Effector memory CD4-positive, alpha-beta T cell (primary cell): ENCODE measurements around the gene RGS9BP.
A peak's percentile ranks its signal among the peaks of the same experiment; 100 is the strongest.

Experiments used
- DNase-seq, 3 donors: peaks; one replicate each; pipeline ENCODE4 v3.0.0-alpha.2; 2020
- H3K27ac ChIP-seq: 2 replicates; pipeline ENCODE4 v1.7.0; 2013; ENCODE audit warnings: mild to moderate bottlenecking, low read length, moderate library complexity; ENCODE audit not compliant: insufficient read depth, poor library complexity, severe bottlenecking
- H3K27me3 ChIP-seq: replicated peaks from 2 replicates; pipeline ENCODE4 v1.7.0; 2013; ENCODE audit warnings: mild to moderate bottlenecking, low read length; ENCODE audit not compliant: insufficient read depth, control insufficient read depth, poor library complexity, severe bottlenecking
- H3K36me3 ChIP-seq: 2 replicates; pipeline ENCODE4 v1.7.0; 2013; ENCODE audit warnings: mild to moderate bottlenecking, low read length, moderate library complexity; ENCODE audit not compliant: control insufficient read depth, insufficient read depth
- H3K4me1 ChIP-seq: 2 replicates; pipeline ENCODE4 v1.7.0; 2013; ENCODE audit warnings: low read length, mild to moderate bottlenecking; ENCODE audit not compliant: control insufficient read depth, insufficient read depth, poor library complexity, severe bottlenecking
- H3K4me3 ChIP-seq: 2 replicates; pipeline ENCODE4 v1.7.0; 2013; ENCODE audit warnings: low read length, low read depth, mild to moderate bottlenecking; ENCODE audit not compliant: insufficient read depth, poor library complexity, severe bottlenecking
- H3K9me3 ChIP-seq: 2 replicates; pipeline ENCODE4 v1.7.0; 2013; ENCODE audit warnings: mild to moderate bottlenecking, low read length, moderate library complexity; ENCODE audit not compliant: control insufficient read depth

The RGS9BP gene

GRCh38 chr19:32662186-32662585, 13.5 kb upstream of the RGS9BP start:
- DNase-seq, result no peak
- no peak overlapping the region for H3K4me3 ChIP-seq

GRCh38 chr19:32666084-32666483, 9.6 kb upstream of the RGS9BP start:
- DNase-seq, result no peak
- Histone ChIP-seq H3K9me3 (no peaks in the 10 kb centered on the region), H3K4me1 (peaks cover 5% of the 10 kb centered on the region)

More at GRCh38 chr19:32662186-32662585, 13.5 kb upstream of the RGS9BP start:
- H3K27me3 ChIP-seq, result no peaks in the 10 kb centered on the region
- peaks cover 10% of the 10 kb centered on the region for H3K36me3 ChIP-seq
- H3K4me1 ChIP-seq, result no peaks in the 10 kb centered on the region
- H3K27ac ChIP-seq, result no peak overlapping the region
- H3K9me3 ChIP-seq, result no peaks in the 10 kb centered on the region

GRCh38 chr19:32669310-32669709, 6.3 kb upstream of the RGS9BP start:
- Histone ChIP-seq H3K4me1 (peaks cover 15% of the 10 kb centered on the region), H3K27me3 (no peaks in the 10 kb centered on the region), H3K27ac (no peak overlapping the region), H3K4me3 (no peak overlapping the region), H3K9me3 (no peaks in the 10 kb centered on the region), H3K36me3 (no peaks in the 10 kb centered on the region)
- no peak for DNase-seq

More at GRCh38 chr19:32666084-32666483, 9.6 kb upstream of the RGS9BP start:
- Histone ChIP-seq H3K27ac (no peak overlapping the region), H3K36me3 (no peaks in the 10 kb centered on the region), H3K27me3 (no peaks in the 10 kb centered on the region), H3K4me3 (no peak overlapping the region)

GRCh38 chr19:32671883-32672593, 3.6 kb upstream of the RGS9BP start:
- no peak for DNase-seq
- Histone ChIP-seq H3K9me3 (no peaks in the 10 kb centered on the region), H3K36me3 (no peaks in the 10 kb centered on the region), H3K27ac (no peak overlapping the region), H3K27me3 (peaks cover 3% of the 10 kb centered on the region), H3K4me3 (no peak overlapping the region), H3K4me1 (peaks cover 21% of the 10 kb centered on the region)

GRCh38 chr19:32672841-32673240, 2.8 kb upstream of the RGS9BP start:
- Histone ChIP-seq H3K4me3 (no peak overlapping the region), H3K27ac (no peak overlapping the region), H3K9me3 (no peaks in the 10 kb centered on the region), H3K4me1 (peaks cover 21% of the 10 kb centered on the region), H3K36me3 (no peaks in the 10 kb centered on the region), H3K27me3 (peaks cover 9% of the 10 kb centered on the region)
- DNase-seq, result no peak

- no peak for DNase-seq
- Histone ChIP-seq H3K9me3 (no peaks in the 10 kb centered on the region), H3K27me3 (peaks cover 9% of the 10 kb centered on the region), H3K27ac (no peak overlapping the region), H3K36me3 (no peaks in the 10 kb centered on the region), H3K4me3 (no peak overlapping the region), H3K4me1 (peaks cover 21% of the 10 kb centered on the region)
Observed at GRCh38 chr19:32673573-32673972, 2.1 kb upstream of the RGS9BP start.

GRCh38 chr19:32674153-32674930, 1.3 kb upstream of the RGS9BP start:
- Histone ChIP-seq H3K4me3 (peak overlapping the region; percentile 89), H3K4me1 (peaks cover 21% of the 10 kb centered on the region), H3K36me3 (no peaks in the 10 kb centered on the region), H3K27me3 (peaks cover 9% of the 10 kb centered on the region), H3K27ac (peak overlapping the region; percentile 67), H3K9me3 (no peaks in the 10 kb centered on the region)
- DNase-seq, result peak in 2 of 3 donors; percentile 7 to 32

- H3K36me3 ChIP-seq, result no peaks in the 10 kb centered on the region
- H3K27me3 ChIP-seq, result peaks cover 9% of the 10 kb centered on the region
- no peaks in the 10 kb centered on the region for H3K9me3 ChIP-seq
- H3K27ac ChIP-seq, result peak within 1 kb of the TSS; percentile 67
- peak within 1 kb of the TSS; percentile 89 for H3K4me3 ChIP-seq
- peaks cover 16% of the 10 kb centered on the region for H3K4me1 ChIP-seq
- DNase-seq, result peak; percentile 95 to 97 (median 96)
Observed at GRCh38 chr19:32674931-32675719, 523 bp upstream of the RGS9BP start, which contains the start of gene ANKRD27. TSS of gene ANKRD27 (minus strand) at chr19:32675180. CDS start at chr19:32659015, 16,165 bp downstream.

GRCh38 chr19:32676186-32676894, 692 bp downstream of the RGS9BP start:
- Histone ChIP-seq H3K27ac (no peak overlapping the region), H3K4me1 (peaks cover 15% of the 10 kb centered on the region), H3K9me3 (no peaks in the 10 kb centered on the region), H3K4me3 (peak overlapping the region; percentile 89), H3K27me3 (peaks cover 9% of the 10 kb centered on the region), H3K36me3 (no peaks in the 10 kb centered on the region)
- DNase-seq, result no peak
